Loucy (cell line): ENCODE data around the gene KCNN3.

Experiments used
- EZH2phosphoT487 ChIP-seq: fragments of 200-600 bp; IDR thresholded peaks from 2 replicates; pipeline ENCODE4 v1.6.1; 2018; ENCODE audit warnings: antibody characterized with exemption, mild to moderate bottlenecking, moderate library complexity, borderline replicate concordance
- TF ChIP-seq, protein P1 (sequence below): fragments of 200-600 bp; sonication (generic); conservative IDR thresholded peaks from 2 replicates; pipeline ENCODE4 v1.5.1; 2014; ENCODE audit warnings: mild to moderate bottlenecking, antibody characterized with exemption, low read length

DNA sequence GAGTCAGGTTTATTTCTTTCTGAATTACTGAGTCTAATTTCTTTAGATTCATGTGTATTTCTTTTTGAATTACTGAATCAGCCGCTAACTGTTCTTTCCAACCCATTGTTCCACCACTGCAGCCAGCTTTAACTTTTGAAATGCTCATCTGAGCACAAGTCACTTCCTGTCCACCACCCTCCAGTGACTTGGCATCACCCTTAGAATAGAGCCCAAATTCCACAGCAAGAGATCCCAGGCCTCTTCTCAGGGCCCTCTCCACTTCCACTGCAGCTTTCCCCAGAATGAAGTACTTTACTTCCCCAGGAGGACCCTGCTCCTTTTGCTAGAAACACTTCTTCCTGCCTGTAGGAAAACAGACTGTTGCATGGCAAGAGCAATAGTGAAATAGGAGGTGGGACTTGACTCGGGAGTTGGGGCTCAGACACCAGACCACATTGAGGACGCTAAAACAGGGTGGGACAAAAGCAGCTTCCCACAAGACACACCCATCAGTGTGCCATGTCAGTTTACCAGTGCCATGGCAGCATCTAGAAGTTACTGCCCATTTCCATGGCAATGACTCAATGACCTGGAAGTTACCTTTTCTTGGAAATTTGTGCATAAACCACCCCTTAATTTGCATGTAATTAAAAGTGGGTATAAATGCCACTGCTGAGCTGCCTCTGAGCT, 205.6 kb downstream of the KCNN3 start:
- TF ChIP-seq, protein P1, sequence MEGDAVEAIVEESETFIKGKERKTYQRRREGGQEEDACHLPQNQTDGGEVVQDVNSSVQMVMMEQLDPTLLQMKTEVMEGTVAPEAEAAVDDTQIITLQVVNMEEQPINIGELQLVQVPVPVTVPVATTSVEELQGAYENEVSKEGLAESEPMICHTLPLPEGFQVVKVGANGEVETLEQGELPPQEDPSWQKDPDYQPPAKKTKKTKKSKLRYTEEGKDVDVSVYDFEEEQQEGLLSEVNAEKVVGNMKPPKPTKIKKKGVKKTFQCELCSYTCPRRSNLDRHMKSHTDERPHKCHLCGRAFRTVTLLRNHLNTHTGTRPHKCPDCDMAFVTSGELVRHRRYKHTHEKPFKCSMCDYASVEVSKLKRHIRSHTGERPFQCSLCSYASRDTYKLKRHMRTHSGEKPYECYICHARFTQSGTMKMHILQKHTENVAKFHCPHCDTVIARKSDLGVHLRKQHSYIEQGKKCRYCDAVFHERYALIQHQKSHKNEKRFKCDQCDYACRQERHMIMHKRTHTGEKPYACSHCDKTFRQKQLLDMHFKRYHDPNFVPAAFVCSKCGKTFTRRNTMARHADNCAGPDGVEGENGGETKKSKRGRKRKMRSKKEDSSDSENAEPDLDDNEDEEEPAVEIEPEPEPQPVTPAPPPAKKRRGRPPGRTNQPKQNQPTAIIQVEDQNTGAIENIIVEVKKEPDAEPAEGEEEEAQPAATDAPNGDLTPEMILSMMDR: no peak
- TF ChIP-seq EZH2phosphoT487: no peak
